HG03045 (cell line): Measurements from ENCODE around the gene ANKRD24.
A peak's percentile ranks its signal among the peaks of the same experiment; 100 is the strongest.
"Not testable (repeated sequence)": the region's sequence is repeated elsewhere in the genome, so short reads cannot be mapped to it uniquely, and the experiment has no call there.

Source experiments
- ATAC-seq: cut with Tn5 transposase; IDR thresholded peaks from one replicate; pipeline ENCODE4 v1.9.1; 2021; ENCODE audit warnings: mild to moderate bottlenecking, moderate library complexity; ENCODE audit not compliant: unreplicated experiment

The ANKRD24 gene

DNA sequence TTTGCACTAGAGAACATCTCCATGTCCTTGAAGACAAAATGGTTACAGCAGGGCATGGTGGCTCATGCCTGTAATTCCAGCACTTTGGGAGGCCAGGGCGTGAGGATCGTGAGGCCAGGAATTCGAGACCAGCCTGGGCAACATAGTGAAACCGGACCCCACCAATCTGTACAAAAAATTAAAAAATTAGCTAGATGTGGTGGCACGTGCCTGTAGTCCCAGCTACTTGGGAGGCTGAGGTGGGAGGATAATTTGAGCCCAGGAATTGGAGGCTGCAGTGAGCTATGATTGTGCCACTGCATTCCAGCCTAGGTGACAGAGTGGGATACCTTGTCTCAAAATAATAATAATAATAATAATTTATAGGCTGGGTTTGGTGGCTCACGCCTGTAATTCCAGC lies 47.7 kb downstream of the ANKRD24 start:
- ATAC-seq, result not testable (repeated sequence)

DNA sequence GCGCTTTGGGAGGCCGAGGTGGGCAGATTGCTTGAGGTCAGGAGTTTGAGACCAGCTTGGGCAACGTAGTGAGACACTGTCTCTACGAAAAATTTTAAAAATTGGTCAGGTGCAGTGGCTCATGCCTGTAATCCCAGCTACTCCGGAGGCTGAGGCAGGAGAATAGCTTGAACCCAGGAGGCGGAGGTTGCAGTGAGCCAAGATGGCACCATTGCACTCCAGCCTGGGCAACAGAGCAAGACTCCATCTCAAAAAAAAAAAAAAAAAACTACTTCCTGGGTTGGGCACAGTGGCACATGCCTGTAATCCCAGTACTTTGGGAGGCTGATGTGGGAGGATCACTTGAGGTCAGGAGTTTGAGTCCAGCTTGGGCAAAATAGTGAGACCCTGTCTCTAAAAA lies 49.0 kb downstream of the ANKRD24 start:
- not testable (repeated sequence) for ATAC-seq

DNA sequence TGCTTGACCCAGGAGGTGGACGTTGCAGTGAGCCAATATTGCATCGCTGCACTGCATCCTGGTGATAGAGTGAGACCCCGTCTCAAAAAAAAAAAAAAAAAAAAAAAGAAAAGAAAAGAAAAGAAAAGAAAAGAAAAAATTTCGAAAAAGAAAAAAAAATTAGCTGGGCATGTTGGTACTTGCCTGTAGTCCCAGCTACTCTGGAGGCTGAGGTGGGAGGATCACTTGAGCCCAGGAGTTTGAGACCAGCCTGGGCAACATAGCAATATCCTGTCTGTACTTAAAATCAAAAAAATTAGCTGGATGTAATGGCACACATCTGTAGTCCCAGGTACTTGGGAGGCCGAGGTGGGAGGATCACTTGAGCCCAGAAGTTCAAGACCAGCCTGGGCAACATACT lies 49.6 kb downstream of the ANKRD24 start:
- ATAC-seq, result not testable (repeated sequence)

DNA sequence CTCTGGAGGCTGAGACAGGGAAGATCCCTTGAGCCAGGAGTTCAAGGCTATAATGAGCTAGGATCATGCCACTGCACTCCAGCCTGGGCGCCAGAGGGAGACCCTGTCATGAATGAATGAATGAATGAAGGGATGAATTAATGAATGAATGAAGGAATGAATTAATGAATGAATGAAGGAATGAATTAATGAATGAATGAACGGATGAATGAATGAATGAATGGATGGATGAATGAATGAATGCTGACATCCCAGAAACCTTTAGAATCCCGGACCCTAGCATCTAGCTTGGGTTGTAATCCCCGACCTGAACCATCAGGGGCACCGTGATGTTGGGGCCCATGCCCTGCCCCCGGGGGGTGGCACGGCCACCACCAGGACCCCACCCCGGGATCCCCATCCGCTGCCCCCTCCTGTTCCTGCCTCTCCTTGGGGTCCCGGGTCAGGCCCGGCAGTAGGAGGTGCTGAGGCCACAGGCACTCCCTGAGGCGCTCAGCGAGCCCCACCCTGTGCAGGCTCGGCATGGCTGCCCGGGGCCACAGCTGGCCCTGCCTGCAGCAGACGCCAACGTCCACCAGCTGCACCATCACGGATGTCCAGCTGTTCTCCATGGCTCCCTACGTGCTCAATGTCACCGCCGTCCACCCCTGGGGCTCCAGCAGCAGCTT lies 50.3 kb downstream of the ANKRD24 start:
- ATAC-seq, result no peak

DNA sequence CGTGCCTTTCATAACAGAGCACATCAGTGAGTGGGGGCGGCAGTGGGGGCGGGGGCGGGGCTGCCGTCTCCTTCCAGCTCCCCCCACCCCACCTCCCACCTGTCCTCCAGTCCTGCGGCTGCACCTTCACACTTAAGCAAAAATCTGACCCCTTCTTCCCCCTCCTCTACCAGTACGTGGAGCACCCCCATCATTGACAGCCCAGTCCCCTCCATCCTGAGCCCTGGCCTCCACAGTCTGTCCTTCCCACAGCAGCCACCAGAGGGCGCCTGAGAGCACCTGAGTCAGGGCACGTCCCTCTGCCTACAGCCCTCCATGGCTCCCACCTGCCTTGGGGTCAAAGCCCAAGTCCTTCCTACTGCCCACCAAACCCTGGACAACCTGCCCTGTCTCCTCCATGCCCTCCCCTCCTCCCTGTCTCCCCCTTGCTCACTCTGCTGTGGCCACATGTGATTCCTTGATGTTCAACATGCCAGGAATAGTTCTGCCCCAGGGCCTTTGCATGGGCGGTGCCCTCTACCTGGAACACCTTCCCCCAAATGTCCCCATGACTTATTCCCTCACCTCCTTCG lies 50.9 kb downstream of the ANKRD24 start:
- ATAC-seq, result no peak

DNA sequence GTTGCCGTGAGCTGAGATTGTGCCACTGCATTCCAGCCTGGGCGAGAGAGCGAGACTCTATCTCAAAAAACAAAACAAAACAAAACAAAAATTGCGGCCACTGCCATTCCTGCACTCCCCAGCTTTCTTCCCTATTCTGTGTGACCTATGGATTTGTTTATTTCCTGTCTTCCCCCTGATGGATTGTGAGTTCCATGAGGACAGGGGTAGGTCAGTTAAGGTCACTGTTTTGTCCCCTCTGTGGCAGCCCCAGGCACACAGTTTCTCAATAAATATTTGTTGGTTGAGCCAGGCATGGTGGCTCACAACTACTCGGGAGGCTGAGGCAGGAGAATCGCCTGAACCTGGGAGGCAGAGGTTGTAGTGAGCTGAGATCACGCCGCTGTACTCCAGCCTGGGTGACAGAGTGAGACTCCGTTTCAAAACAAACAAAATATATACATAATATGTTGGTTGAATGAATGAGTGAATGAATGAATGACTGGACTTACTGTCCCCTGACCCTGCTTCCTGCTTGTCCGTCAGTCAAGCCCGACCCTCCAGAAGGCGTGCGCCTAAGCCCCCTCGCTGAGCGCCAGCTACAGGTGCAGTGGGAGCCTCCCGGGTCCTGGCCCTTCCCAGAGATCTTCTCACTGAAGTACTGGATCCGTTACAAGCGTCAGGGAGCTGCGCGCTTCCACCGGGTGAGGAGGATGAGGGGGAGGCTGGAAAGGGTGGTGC lies 51.8 kb downstream of the ANKRD24 start:
- no peak for ATAC-seq

DNA sequence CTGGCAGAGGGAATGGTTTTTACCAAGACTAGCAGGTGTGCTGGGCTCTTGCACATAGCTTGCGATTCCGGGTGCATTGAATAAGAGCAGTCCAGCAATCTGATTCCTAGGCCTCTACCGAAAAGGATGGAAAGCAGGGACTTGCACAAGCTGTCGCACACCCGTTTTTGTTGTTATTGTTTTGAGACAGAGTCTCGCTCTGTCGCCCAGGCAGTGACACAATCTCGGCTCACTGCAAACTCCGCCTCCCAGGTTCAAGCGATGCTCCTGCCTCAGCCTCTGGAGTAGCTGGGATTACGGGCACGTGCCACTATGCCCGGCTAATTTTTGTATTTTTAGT lies 52.3 kb downstream of the ANKRD24 start:
- ATAC-seq, result no peak

DNA sequence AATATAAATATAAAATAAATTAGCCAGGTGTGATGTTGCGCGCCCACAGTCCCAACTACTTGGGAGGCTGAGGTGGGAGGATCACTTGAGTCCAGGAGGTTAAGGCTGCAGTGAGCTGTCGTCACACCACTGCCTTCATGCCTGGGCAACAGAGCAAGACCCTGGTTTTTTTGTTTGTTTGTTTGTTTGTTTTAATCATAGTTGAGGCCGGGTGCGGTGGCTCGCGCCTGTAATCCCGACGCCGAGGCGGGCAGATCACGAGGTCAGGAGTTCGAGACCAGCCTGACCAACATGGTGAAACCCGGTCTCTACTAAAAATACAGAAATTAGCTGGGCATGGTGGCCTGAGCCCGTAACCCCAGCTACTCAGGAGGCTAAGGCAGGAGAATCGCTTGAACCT lies 55.0 kb downstream of the ANKRD24 start:
- ATAC-seq, result not testable (repeated sequence)

DNA sequence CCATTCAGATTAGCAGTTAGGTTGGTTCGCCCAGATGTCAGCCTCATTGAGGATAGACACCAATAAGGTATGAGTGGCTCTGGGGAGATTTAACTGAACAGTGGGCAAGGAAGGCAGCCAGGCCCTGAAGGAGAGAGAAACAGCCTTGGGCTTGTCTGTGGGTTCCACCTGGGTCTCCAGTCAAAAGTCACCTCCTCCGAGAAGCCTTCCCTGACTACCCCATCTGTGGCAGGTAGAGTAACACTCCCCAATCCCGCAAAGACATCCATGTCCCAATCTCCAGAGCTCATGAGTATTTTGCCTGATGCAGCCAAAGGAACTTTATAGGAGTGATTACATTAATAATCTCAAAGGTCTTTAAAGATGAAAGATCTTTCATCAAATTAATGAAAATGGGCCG lies 56.3 kb downstream of the ANKRD24 start:
- ATAC-seq, result no peak

DNA sequence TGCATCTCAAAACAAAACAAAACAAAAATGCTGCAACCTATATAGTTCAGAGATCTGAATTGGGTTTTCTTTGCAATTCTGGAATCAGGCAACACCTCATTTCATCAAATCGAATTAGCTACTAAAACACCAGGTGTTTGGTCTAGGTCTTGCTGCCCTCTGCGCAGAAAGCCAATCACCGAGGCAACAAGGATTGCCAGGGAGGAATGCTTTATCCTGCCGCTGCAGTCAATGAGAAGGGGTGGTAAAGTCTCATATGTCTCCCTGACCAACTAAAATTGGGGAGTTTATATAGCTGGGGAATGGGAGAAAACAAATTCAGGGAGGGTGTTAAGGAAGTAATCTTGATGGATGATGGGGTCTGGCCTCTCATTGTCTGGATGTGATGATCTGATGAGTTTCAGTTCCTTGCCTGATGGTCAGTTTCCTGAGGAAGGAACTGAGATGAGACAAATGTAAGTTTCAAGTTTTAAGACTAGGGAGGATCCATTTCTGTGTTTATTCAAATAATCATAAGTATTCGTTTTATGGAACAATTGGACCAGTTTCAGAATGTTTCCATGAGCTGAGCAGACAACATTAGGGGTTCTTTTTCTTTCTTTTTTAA lies 59.4 kb downstream of the ANKRD24 start:
- ATAC-seq, result no peak

DNA sequence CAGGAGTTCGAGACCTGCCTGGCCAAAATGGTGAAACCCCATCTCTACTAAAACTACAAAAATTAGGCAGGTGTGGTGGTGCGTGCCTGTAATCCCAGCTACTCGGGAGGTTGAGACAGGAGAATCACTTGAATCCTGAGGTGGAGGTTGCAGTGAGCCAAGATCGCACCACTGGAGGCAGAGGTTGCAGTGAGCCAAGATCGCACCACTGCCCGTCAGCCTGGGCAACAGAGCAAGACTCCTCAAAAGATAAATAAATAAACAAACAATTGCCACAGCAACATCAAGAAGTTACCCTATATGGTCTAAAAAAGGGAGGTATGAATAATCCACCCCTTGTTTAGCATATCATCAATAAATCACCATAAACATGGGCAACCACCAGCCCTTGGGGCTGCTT lies 63.4 kb downstream of the ANKRD24 start:
- ATAC-seq, result not testable (repeated sequence)

DNA sequence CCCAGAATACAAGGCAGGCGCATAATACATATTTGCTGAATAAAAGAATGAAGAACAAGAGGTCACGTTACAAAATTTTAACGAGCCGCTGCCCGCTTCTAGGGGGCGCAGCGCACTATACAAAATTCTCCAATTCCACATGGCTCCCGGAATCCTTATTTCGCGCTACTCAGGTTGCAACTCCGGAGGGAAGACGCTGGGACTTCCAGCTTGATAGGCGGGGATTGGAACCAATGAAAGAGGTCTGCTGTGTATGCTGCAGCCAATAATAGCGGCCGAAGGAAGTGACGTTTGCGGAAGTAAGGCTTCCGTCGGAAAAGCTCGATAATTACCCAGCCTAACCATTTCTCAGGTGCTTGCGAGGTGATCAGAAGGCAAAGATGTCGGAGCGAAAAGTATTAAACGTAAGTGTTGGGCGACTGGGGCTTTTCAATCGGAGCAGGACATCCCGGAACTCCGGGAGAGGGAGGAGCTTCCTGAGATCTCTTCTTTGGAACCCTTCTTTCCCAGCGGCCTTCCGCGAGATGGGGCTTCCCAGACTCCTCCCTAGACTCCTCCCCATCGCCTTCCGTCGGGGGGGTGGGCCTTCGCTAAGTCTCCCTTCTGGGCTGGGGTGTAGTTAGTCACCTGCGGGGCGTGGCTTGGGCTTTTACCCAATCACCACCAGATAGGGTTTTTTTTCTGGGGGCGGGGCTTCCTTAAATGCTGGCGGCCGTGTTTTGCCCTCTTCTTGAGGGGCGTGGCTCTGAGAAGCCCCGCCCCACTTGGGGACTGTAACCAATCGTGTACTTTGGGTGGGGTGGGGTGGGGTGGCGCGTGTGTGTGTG lies 64.5 kb downstream of the ANKRD24 start, which contains the start of gene YJU2:
Gene YJU2 (plus strand): TSS at position 314 of the 827 bp plus-strand sequence. CDS start 67 bp downstream, at position 381.
- peak; percentile 84 for ATAC-seq

DNA sequence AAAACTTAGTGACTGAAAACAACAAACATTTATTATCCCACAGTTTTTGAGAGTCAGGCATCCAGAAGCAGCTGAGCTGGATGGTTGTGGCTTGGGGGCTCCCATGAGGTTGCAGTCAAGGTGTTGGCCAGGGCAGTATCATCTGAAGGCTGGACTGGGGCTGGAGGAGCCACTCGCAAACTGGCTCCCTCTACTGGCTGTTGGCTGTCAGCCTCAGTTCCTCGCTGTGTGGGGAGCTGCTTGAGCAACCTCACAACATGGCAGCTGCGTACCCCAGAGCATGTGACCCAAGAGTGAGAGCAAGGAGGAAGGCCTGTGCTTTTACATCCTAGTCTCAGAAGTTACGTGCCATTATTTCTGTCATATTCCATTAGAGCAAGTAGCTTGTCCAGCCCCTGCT lies 74.1 kb downstream of the ANKRD24 start:
- no peak for ATAC-seq

DNA sequence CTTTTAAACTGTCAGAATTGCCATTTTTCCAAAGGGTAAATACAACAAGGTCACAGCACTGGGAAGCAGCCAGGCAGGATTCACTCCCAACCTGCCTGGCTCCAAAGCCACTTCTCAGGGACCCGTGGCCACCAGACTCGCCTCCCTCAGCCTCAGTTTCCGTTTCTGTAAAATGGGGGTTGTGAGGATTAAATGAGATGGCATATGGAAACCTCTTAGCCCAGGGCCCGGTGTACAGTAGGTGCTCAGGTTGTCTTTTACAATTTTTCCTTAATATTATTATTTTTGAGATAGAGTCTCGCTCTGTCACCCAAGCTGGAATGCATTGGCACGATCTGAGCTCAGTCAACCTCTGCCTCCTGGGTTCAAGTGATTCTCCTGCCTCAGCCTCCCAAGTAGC lies 74.5 kb downstream of the ANKRD24 start:
- no peak for ATAC-seq

DNA sequence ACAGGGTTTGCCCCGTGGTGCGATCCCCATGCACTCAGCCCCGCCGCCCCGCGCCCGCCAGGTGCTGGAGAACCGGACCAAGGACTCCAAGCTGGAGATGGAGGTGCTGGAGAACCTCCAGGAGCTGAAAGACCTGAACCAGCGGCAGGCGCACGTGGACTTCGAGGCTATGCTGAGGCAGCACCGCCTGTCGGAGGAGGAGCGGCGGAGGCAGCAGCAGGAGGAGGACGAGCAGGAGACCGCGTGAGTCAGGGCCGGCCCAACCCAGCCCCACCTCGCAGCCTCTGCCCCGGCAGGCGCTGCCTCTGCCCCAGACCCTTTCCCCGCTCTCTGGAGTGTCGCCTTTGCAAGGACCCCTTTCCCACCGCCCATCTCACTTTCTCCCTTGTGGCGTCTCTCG lies 75.7 kb downstream of the ANKRD24 start:
- no peak for ATAC-seq

DNA sequence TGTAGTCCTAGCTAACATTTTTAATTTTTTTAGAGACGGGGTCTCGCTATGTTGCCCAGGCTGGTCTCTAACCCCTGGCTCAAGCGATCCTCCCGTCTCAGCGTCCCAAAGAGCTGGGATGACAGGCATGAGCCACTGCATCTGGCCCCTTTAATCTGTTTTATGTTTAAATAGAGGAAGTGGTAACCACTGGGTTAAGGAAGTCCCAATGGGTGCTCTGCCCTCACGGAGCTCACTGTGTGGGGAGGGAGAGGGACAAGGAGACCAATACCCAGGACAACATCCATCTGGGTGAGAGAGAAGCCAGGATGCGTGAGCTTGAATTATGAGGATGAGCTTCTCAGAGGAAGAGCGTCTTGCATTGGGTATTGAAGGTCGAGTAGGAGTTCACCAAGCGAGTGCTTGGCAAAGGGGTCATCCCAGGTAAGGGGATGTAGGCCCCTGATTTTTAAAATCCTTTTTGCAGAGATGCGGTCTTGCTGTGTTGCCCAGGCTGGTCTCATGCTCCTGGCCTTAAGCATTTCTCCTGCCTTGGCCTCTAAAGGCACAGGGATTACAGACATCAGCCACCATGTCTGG lies 78.2 kb downstream of the ANKRD24 start:
- ATAC-seq, result no peak

DNA sequence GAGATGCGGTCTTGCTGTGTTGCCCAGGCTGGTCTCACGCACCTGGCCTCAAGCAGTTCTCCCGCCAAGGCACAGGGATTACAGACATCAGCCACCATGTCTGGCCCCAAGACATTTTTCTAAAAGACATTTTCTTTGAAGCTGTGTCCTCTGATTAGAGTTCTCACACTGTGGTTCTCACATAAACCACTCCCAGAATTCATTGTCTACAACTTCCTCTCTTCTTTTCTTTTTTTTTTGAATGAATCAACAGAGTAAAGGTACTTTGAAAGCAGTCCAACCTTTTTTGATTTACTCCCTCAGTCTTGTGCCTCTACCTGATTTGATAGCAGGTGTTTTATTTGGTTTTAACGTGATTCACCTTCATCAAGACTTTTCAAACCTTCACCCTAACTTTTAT lies 82.3 kb downstream of the ANKRD24 start:
- ATAC-seq, result no peak

DNA sequence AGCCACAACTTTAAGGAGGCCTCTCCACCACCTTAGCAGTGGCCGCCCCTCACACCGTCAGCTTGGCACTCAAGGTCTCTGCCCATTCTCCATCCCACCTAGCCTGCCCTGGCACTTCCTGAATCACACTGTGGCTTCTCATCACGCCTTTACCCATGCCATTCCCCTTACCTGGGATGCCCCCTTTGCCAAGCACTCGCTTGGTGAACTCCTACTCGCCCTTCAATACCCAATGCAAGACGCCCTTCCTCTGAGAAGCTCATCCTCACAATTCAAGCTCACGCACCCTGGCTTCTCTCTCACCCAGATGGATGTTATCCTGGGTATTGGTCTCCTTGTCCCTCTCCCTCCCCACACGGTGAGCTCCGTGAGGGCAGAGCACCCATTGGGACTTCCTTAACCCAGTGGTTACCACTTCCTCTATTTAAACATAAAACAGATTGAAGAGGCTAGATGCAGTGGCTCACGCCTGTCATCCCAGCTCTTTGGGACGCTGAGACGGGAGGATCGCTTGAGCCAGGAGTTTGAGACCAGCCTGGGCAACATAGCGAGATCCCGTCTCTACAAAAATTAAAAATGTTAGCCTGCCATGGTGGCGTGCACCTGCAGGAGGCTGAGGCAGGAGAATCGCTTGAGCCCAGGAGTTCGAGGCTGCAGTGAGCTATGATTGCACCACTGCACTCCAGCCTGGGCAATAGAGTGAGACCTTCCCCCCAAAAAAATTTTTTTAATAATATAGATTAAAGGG lies 83.9 kb downstream of the ANKRD24 start:
- no peak for ATAC-seq

DNA sequence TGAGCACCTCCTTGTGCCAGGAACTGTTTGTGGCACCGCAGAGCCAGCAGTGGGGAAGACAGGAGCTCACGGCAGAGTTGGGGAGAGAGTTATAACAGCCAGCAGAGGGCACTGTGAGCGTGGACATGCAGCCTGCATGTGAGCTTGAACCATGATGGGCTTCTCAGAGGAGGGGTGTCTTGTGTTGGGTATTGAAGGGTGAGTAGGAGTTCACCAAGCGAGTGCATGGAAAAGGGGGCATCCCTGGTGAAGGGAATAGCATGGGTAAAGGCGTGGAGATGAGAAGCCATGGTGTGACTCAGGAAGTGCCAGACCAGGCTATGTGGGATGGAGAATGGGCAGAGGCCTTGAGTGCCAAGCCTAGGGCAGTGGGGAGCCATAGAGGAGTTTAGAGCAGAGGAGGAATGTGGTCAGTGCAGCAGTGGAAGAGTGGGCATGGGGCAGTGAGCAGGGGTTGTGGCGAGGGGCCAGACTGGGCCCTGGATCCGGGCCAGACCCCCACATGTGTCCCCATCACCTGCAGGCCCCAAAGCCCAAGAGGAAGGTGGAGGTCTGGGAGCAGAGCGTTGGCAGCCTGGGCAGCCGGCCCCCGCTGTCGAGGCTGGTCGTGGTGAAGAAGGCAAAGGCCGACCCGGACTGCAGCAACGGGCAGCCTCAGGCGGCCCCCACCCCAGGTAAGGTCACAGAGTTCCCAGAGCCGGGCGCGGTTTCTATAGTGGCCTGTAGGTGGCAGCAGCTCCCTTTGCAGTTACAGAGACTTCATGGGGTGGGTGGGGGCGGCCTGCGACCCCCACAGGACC lies 84.8 kb downstream of the ANKRD24 start:
- ATAC-seq, result no peak
